ENCODE data around the gene SLC15A5.

Gene SLC15A5

DNA sequence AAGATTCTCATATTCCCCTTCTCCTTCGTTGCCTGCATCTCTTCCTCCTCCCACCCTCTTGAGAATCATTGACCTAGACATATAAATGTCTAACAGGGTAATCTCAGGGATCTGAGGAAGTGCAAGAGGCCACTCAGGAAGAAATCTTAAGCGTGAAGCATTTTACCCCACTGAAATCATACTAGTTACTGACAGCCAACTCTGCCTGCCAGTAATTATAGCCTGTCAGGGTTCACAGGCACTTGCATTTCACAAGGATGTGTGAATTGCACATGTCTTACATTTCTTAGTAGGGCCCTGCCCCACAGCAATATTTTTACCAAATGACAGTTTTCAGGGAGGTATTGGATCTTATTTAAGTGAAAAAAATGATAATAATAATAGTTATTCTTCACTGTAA lies 127.2 kb downstream of the SLC15A5 start:
- no peak for DNase-seq (ENCODE audit: insufficient read length, low spot score)
- no peak for TF ChIP-seq POLR2A (IDR thresholded peaks at IDR 0.05; ENCODE audit: low read depth, low read length)
- FAIRE-seq, result no peak

GRCh38 chr12:16148938-16149337 lies 128.5 kb downstream of the SLC15A5 start:
- DNase-seq (ENCODE audit: insufficient read length, low spot score) (no peak), FAIRE-seq (no peak)
- no peak for TF ChIP-seq POLR2A (IDR thresholded peaks at IDR 0.05; ENCODE audit: low read depth, low read length)

Data from H54 (cell line).